GM18858 (cell line): Measurements from ENCODE around the gene ABHD2.

Experiments used
- ATAC-seq: cut with Tn5 transposase; IDR thresholded peaks from one replicate; pipeline ENCODE4 v1.9.1; 2021; ENCODE audit not compliant: unreplicated experiment

The ABHD2 gene

GRCh38 chr15:89161666-89162065, 73.4 kb downstream of the ABHD2 start:
- ATAC-seq = no peak

DNA sequence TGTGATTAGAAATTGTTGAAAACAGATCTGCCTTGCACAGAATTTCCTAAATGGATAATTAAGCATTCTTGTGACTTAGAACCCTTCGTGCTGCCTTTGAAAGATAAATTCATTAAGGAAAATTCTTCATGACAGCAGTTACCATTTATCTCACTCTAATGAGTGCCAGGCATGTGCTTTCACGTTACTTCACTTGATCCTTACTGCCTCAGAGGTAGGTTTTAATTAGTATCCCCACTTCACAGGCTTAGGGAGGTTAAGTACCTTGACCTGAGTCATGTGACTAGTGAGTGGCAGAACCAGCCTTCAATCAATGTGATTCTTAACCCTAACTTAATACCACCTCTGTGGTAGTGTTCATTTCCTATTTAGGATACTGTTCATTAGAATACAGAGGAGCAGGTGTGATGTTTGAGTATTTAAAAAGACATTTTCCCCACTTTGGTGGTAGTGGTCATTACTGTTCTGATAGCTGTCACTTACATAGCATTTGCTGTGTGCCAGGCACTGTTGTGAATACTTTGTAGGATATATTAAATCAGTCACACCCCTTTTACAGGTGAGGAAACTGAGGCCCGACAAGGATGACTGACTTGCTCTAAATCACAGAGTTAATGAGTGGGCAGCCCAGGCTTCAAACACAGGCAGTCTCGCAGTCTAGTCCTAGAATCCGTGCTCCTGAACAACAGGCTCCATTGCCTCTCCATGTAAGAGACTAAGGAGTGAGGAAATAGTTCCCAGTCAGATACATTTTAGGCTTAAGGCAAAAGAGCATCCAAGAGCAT, 75.2 kb downstream of the ABHD2 start:
- ATAC-seq = no peak

- ATAC-seq = no peak
These were observed 76.5 kb downstream of the ABHD2 start for GRCh38 chr15:89164712-89165211.

DNA sequence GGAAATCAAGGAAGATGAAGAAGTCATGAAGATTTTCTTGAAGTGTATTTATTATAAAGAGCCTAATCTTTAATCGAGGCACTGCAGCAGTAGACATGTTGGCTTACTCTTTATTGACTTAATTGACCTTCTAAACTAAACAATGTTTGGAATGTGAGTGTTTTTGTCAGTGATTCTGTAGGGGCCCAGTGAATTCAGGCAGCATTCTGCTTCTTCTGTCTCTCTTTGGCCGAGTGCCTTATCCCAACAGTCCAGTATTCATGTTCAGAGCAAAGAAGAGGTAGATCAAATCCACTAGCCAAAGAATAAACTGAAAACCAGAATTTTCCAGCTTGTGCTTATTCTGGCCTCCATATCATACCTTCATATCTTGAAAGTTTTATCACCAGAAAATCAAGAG, 77.4 kb downstream of the ABHD2 start:
- no peak for ATAC-seq

- peak; percentile 59 for ATAC-seq
These were observed 79.3 kb downstream of the ABHD2 start for GRCh38 chr15:89167267-89168176.

DNA sequence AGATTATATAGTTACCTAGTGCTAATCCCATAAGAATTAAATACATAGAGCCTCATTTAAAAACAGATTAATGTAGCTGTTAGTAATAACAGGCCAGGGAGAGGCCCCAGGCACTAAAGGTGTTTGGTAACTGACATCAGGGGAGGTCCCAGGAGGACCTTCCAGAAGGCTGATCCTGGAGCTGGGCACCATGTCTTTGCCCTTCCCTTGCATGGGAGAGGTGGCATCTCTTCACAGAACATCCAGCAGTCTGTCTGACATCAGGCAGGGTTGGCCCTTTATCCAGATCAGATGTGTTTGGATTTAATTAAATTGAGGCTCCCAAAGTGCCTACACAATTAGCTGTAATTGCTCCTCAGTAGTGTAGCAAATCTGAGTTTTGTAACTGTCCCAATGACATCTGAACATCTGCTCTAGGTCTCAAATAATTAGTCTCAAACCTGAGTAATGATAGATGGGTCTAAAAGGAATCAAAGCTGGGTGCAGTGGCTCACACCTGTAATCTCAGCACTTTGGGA, 80.1 kb downstream of the ABHD2 start:
- ATAC-seq = no peak

DNA sequence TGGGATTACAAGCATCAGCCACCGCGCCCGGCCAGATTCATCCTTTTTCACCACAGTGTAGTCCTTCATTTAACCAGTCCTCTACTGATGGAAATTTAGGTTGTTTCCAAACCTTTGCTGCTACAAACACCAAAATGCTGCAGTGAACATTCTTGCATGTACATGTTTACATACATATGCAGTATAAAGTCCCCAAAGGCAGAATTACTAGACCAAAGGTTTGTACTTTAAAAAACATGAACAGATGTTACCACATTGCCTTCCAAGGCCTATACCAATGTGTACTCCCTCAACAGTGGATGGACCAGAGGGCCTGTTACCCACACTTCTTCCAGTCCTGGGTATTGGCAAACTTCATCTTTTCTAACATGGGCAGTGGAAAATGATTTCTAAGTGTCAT, 82.1 kb downstream of the ABHD2 start:
- no peak for ATAC-seq

- no peak for ATAC-seq
These were observed 83.1 kb downstream of the ABHD2 start for GRCh38 chr15:89171136-89172072.

DNA sequence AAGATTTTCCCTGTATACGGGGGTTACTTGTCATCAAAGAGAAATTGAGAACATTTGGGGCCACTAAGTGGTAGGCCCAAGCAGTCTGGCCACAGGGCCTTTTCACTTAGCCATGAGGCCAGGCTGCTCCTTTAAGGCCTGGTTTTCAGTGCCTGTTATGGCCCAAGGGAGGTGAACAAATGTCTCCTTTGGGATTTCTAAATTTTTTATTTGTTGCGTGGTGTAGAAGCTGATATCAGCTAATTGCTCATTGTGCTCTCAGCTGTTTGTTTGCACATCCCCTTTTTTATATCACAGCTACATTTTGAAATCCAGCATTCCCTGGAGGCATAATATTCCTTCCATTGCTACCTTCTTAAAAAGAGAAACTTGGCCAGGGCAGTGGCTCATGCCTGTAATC, 84.7 kb downstream of the ABHD2 start:
- no peak for ATAC-seq

DNA sequence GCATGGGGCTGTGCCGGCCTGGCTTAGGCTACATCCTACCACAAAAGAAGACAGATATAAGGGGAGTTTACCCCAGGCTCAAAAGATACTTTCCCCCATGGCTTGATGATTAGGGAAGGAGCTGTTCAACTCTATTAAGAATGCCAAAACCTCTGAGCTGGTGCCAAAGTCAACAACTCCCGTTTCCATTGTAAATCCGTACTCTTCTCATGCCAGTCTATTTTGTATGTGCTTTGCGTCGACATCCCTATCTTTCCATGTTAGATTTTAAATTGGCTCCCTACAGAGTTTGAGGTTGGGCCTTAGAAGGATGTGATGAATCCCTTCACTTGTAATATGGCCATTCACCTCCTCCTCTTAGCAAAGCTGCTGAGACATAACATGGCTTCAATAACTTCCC, 86.2 kb downstream of the ABHD2 start:
- no peak for ATAC-seq

- no peak for ATAC-seq
These were observed 87.4 kb downstream of the ABHD2 start for GRCh38 chr15:89175617-89176191.

DNA sequence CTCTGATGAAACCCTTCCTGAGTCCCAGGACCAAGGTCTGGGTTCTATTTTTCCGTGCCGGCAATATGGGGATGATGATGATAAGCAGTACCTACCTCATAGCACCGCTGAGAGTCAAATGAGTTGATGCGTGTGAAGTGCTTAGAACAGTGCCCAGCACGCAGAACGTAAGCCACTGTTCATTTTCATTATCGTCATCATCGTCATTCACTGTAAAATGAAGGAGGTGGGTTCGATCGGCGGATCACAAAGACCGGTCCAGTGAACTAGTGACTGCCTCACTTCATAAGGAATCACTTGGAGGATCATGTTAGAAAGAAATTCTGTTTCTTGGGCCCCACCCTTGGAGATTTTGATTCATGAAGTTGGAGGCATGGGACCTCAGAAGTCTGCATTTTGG, 88.9 kb downstream of the ABHD2 start:
- ATAC-seq = no peak

DNA sequence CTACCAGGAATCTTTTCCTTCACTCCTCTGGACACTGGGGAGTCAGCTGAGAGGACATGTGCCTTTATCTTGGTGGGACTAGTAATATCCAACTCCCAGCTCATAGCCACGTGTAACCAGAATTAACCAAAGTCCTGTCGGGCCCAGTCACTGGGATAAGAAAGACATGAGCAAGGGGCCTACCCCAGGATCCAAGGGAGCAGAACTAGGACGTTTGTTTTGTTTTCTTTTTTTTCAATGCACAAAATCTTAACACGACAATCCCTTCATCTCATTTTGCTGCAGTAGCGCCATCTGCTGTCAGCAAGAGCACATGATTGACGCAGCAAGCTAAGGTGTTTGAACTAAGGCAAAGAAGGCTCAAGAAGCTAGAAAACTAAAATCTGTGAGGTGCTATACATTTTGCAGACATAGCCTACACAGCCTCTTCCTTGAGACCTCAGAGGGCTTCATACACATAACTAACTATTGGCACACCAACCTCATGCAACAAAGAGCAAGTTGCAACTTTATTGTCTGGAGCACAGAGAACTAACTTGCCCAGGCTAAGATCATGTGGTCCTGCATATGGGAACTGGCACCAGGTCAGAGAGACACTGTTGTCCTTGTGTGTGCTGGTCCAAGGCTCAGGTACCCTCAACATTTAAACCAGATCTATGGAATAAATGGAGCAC, 89.5 kb downstream of the ABHD2 start:
- ATAC-seq = no peak

DNA sequence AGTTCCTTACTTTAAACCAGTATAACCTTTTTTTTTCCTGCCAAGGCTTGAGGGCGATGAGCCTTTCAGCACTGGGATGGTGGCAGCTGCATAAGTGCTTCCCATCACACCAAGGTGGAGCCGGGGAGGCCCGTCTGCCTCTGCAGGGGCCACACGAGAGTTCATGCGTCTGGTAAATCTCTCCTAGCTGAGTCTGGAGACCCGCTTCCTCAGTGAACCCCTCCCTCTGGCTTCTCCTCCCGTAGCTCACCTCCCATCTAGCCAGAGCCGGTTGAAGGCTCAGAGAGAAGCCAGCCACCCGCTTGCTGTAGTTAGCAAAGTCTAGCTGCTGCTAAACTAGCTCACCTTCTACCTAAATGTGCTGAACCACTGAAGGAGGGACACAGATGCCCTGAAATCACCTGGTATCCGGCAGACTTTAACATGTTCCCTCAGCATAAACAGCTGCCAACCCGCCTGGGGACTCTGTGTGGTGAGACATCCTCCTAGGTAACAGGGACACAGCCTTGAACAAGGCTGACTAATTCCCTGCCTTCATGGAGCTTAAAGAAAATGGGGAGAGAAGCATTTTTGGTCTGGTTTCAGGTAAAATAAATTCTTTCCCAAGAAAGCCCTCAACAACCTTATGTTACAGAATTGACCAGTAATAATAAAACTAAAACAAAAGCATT, 90.2 kb downstream of the ABHD2 start:
- ATAC-seq = no peak

- no peak for ATAC-seq
These were observed 92.0 kb downstream of the ABHD2 start for GRCh38 chr15:89179966-89180875.

DNA sequence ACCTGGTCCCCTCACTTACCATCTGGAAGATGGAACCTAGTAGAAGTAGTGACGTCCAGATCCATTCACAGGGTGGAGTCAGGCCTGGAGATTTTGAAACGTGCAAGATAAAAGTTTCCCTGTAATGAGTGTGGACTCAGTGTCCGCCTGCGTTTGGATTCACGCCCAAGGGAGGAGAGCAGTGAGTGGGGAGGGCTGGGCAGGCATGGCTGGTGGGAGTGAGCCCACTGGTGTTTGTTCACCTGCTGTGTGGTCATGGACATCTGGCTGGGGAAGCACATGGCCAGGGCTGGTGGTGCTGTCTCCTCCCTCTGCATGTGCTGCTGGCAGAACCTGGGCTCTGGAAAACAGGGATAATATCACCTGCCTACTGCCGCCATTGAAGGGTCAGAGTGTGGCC, 96.1 kb downstream of the ABHD2 start:
- no peak for ATAC-seq

GRCh38 chr15:89184886-89185526, 96.8 kb downstream of the ABHD2 start:
- no peak for ATAC-seq

GRCh38 chr15:89186803-89187202, 98.5 kb downstream of the ABHD2 start:
- ATAC-seq = no peak
